Fibroblast of the aortic adventitia (primary cell): ENCODE results near the gene LYZL4. TPM values are rescaled to one million over a fixed set of nuclear protein-coding genes. Genes with fewer than 3 reads are reported as not detected.

Experiments
- DNase-seq: peaks from one replicate; pipeline ENCODE4 v3.0.0-alpha.2; 2010; ENCODE audit warnings: low read depth
- H3K4me3 ChIP-seq: 2 replicates; pipeline ENCODE4 v1.5.1; 2011; ENCODE audit warnings: low read depth, mild to moderate bottlenecking, control low read depth, low read length, moderate library complexity
- total RNA-seq: library from RNA; depleted of rRNA; stranded (reverse); fragments of >200 nt; gene quantifications from 2 replicates; pipeline ENCODE4 v1.2.3, GENCODE V29; 2012; ENCODE audit warnings: low replicate concordance
- TF ChIP-seq, protein P1 (sequence below): IDR thresholded peaks from 2 replicates; pipeline ENCODE4 v1.5.1; 2011; ENCODE audit warnings: mild to moderate bottlenecking, low read length, control low read depth, inconsistent platforms; ENCODE audit not compliant: insufficient read depth

LYZL4 gene
- total RNA-seq, 1 donor = not detected

DNA sequence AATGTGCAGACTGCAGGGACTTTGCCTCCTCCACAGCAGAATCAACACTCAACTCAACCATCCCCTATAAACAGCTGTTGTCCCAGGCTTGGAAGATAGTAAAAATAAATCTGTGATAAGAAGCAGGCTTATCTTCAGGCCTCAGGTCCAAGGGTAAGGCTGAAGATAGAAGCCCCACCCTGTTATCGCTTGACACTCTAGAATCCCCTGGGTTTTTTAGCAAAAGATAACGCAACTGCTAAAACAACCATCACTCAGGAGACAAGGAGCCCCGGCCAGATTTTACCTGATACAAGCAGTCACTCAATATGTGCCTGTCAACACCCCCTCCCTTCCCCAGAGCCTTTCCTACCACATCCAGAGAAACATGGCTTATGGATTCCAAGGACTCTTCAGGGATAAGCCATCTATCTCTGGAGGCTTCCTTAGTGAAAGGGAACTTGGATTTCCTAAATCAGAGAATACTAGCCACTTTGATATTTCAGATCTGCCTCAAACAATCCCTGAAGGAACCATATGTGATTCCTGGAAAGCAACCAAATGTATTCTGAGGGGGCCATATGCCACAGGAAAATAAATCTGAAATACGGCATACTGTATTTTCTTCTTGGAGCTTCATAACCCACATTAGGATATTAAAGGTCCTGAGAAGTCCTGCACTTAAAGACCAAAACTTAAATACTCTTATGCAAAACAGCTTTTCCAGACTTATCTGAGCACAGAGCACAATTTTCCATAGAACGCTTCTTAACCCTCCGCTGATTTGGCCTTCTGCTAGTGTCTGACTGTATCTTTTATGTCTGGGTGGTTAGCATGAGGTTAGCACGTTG is 60.4 kb downstream of the LYZL4 start:
- no peak overlapping the region for H3K4me3 ChIP-seq
- TF ChIP-seq, protein P1, sequence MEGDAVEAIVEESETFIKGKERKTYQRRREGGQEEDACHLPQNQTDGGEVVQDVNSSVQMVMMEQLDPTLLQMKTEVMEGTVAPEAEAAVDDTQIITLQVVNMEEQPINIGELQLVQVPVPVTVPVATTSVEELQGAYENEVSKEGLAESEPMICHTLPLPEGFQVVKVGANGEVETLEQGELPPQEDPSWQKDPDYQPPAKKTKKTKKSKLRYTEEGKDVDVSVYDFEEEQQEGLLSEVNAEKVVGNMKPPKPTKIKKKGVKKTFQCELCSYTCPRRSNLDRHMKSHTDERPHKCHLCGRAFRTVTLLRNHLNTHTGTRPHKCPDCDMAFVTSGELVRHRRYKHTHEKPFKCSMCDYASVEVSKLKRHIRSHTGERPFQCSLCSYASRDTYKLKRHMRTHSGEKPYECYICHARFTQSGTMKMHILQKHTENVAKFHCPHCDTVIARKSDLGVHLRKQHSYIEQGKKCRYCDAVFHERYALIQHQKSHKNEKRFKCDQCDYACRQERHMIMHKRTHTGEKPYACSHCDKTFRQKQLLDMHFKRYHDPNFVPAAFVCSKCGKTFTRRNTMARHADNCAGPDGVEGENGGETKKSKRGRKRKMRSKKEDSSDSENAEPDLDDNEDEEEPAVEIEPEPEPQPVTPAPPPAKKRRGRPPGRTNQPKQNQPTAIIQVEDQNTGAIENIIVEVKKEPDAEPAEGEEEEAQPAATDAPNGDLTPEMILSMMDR = no peak

DNA sequence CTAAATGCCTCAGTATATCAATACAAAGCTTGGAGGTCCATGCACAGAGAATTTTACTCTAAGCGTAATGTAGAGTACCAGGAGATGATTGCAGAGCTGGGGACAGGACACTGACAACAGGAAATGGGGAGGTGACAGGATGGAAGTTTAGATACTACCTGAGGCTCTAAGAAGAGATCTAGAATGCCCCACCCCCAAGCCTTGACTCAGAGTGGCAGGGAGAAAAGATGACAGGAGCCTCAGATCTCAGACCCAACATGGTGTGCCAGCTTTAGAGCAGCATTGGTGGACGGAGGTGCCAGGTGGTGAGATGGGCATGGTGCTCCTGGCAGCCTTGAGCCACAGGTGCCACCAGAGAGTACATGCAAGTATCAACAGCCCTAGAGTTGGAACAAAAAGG is 62.5 kb downstream of the LYZL4 start:
- no peak overlapping the region for H3K4me3 ChIP-seq
- TF ChIP-seq, protein P1 = no peak
- DNase-seq = no peak

More for the DNA sequence above, 60.4 kb downstream of the LYZL4 start:
- no peak for DNase-seq

Other genes with a start within 250 kb of the LYZL4 start
- 2.3 TPM in 1 of 2 replicates, not detected in the other for gene CCK, start 144.4 kb downstream of the LYZL4 start, total RNA-seq
- gene VIPR1, start 92.0 kb upstream of the LYZL4 start, total RNA-seq = 5.6 TPM in 1 of 2 replicates, not detected in the other
- gene SEC22C, start 171.4 kb upstream of the LYZL4 start, total RNA-seq = 39.7 and 71.9 TPM in 2 replicates
- 5.1 and 31.4 TPM in 2 replicates for gene SS18L2, start 180.2 kb upstream of the LYZL4 start, total RNA-seq
- gene NKTR, start 190.1 kb upstream of the LYZL4 start, total RNA-seq = 91.8 and 101 TPM in 2 replicates
- 22.3 and 41.8 TPM in 2 replicates for gene ZBTB47, start 243.1 kb upstream of the LYZL4 start, total RNA-seq